Tibial nerve (tissue), 4 donors: ENCODE measurements around the gene UBFD1.

Source experiments
- CTCF ChIP-seq, 5 experiments: fragments of 200-600 bp in 3 of 5; fragments of 450-650 bp in 2 of 5; sonication (generic) in 3 of 5; IDR thresholded peaks; one replicate each; pipeline ENCODE4 v1.5.1; 2016 to 2019; ENCODE audit warnings: antibody characterized with exemption in 5 of 5, mild to moderate bottlenecking in 3 of 5, moderate library complexity in 2 of 5
- EP300 ChIP-seq, 2 donors: sonication (generic); formaldehyde crosslinking; IDR thresholded peaks; one replicate each; pipeline ENCODE4 v1.6.1; 2017; ENCODE audit warnings: antibody characterized with exemption in 2 of 2, mild to moderate bottlenecking in 1 of 2
- POLR2A ChIP-seq, 2 donors: fragments of 450-650 bp; IDR thresholded peaks; one replicate each; pipeline ENCODE4 v1.6.1; 2017; ENCODE audit warnings: antibody characterized with exemption in 2 of 2, mild to moderate bottlenecking in 2 of 2, moderate library complexity in 2 of 2

DNA sequence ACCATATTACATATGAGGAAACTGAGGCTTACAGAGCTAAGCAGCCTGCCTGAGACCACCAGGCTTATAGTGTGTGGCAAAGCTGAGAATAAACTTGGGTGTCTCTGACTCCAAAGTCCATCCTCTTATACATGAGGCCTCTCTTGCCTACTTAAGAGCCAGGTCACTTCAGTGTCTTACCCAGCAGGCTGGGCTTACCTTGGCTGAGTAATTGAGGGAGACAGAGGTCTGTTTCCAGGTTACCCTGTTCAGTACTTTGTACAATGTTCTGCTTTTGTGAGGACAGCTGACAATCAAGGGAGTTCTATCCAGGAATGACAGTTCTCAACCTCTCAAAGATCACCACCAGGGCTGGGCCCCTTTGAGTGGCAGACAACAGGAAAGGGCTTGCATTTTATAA, 24.2 kb downstream of the UBFD1 start:
- TF ChIP-seq EP300 (IDR thresholded peaks at IDR 0.05): no peak
- no peak for TF ChIP-seq CTCF (IDR thresholded peaks at IDR 0.05)
- no peak for TF ChIP-seq POLR2A (IDR thresholded peaks at IDR 0.05)
